H1 (cell line): ENCODE results near the gene TMTC2. TPM values are rescaled to one million over a fixed set of nuclear protein-coding genes. Genes with fewer than 3 reads are reported as not detected.

Experiments used
- CHD2 ChIP-seq: IDR thresholded peaks from 2 replicates; pipeline ENCODE4 v1.6.1; 2012; ENCODE audit warnings: low read length, improper control_type of control experiment
- KDM4A ChIP-seq: IDR thresholded peaks from one replicate; pipeline ENCODE4 v1.7.1; 2012; ENCODE audit warnings: low read depth, mild to moderate bottlenecking, moderate library complexity, low read length, inconsistent platforms; ENCODE audit not compliant: severe bottlenecking
- NRF1 ChIP-seq: IDR thresholded peaks from 2 replicates; pipeline ENCODE4 v1.6.1; 2011; ENCODE audit warnings: mild to moderate bottlenecking, low read depth, low read length, improper control_type of control experiment
- POU5F1 ChIP-seq: IDR thresholded peaks from 2 replicates; pipeline ENCODE4 v1.6.1; 2011; ENCODE audit warnings: low read depth, mild to moderate bottlenecking, low read length, moderate library complexity
- polyA plus RNA-seq, 7 experiments: library from polyadenylated mRNA; depleted of rRNA in 3 of 7; stranded (reverse) in 5 of 7; unstranded in 2 of 7; fragments of >200 nt in 5 of 7; fragments of 200-250 nt in 2 of 7; gene quantifications; 1 replicate in 5 of 7; 2 replicates in 1 of 7; 4 replicates in 1 of 7; pipeline versions ENCODE4 v1.2.1 to v1.2.3, GENCODE V29; 2011 to 2013; ENCODE audit warnings: missing spikeins in 2 of 7, mixed read lengths in 2 of 7
- total RNA-seq: library from RNA; stranded (reverse); fragmentation: NEBNext Ultra II Directional; extraction: Animal tissue kit (Norgen Biotek cat#: 25700); gene quantifications from 2 replicates; pipeline ENCODE4 v1.2.1, GENCODE V29; 2021
- TF ChIP-seq, protein P1 (sequence below), 3 experiments: IDR thresholded peaks; 1 replicate in 2 of 3; 2 replicates in 1 of 3; pipeline versions ENCODE4 v1.5.1 to v1.6.1; 2011; ENCODE audit warnings: low read length in 3 of 3, mild to moderate bottlenecking in 3 of 3, inconsistent platforms in 2 of 3, low read depth in 1 of 3, moderate library complexity in 1 of 3; ENCODE audit not compliant: insufficient read depth in 1 of 3; ENCODE audit errors: control extremely low read depth in 1 of 3

Gene TMTC2
- total and polyA plus RNA-seq, 2 of the 8 experiments (the other 6 are each of a cell fraction or from before 2014, with no cell fraction given): 2.3 to 3.9 TPM

DNA sequence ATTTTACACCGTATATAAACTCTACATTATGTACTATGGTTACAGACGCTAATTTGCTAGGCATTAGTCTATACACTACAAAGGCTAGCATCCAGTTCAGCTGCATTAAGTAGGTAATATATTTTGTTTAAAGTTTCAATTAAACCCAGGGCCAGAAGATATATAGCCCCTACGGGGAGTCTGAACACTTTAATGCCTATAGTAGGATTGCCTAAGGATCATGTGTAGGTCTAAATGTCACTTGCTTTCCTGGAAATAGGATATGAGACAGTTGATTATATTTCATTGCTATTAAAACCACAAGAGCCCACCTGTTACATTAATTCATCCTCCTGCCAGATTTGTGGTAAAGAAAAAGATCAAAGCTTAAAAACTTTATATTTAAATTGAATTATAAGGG lies 286.9 kb downstream of the TMTC2 start (continued):
- TF ChIP-seq, protein P1, sequence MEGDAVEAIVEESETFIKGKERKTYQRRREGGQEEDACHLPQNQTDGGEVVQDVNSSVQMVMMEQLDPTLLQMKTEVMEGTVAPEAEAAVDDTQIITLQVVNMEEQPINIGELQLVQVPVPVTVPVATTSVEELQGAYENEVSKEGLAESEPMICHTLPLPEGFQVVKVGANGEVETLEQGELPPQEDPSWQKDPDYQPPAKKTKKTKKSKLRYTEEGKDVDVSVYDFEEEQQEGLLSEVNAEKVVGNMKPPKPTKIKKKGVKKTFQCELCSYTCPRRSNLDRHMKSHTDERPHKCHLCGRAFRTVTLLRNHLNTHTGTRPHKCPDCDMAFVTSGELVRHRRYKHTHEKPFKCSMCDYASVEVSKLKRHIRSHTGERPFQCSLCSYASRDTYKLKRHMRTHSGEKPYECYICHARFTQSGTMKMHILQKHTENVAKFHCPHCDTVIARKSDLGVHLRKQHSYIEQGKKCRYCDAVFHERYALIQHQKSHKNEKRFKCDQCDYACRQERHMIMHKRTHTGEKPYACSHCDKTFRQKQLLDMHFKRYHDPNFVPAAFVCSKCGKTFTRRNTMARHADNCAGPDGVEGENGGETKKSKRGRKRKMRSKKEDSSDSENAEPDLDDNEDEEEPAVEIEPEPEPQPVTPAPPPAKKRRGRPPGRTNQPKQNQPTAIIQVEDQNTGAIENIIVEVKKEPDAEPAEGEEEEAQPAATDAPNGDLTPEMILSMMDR (IDR thresholded peaks at IDR 0.05; ENCODE audit: control extremely low read depth in 1 of 3, insufficient read depth in 1 of 3, low read depth in 1 of 3, low read length in 3 of 3): no peak
- TF ChIP-seq POU5F1: no peak
- no peak for TF ChIP-seq KDM4A
- no peak for TF ChIP-seq CHD2
- no peak for TF ChIP-seq NRF1
